GM13977 (cell line): ENCODE results near the gene CEP41.

ENCODE experiments used
- DNase-seq: peaks from one replicate; pipeline ENCODE4 v3.0.0; 2012; ENCODE audit warnings: low spot score
- in situ Hi-C: fragments of 300-500 bp; cut with MboI; formaldehyde crosslinking; loops from one replicate; pipeline ENCODE4 v1.12.0; 2022; ENCODE audit warnings: low sequenced_read_pairs, low pct_unique_long_range_greater_than_20kb, mixed read lengths, inconsistent platforms; ENCODE audit not compliant: unreplicated experiment
- TF ChIP-seq, protein P1 (sequence below): IDR thresholded peaks from 2 replicates; pipeline ENCODE4 v1.5.1; 2012; ENCODE audit warnings: mild to moderate bottlenecking, control low read depth; ENCODE audit not compliant: insufficient read depth; ENCODE audit errors: extremely low read depth, missing control alignments

The CEP41 gene

DNA sequence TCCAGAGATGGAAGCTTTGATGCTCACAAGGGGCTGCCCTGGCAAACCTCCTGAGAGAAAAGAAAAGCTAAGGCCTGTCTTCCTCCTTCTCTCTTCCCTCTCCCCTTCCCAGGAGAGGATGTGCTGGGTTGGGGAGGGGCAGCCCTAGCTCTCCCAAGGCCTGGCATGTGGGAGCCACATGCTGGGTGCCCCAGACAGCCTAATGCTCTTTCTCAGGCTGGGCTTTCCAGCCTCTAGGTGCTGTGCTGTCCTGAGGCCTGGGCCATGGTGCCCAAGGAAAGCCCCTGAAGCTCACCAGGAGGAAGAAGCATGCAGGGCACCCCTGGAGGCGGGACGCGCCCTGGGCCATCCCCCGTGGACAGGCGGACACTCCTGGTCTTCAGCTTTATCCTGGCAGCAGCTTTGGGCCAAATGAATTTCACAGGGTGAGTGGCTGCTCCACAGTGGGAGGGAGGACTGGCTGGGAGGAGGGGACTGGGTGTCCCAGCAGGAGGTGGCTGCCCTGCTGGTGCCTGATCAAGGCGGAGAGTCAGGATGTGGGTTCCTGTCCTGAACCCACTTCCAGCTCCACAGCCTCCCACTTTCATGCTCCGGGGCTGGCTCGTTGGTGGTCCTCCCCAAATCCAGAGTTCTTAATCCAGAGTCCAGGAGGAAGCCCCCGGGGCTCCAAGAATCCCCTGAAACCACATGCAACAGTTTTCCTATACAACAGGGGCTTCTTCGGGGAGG lies 94.5 kb downstream of the CEP41 start:
- TF ChIP-seq, protein P1, sequence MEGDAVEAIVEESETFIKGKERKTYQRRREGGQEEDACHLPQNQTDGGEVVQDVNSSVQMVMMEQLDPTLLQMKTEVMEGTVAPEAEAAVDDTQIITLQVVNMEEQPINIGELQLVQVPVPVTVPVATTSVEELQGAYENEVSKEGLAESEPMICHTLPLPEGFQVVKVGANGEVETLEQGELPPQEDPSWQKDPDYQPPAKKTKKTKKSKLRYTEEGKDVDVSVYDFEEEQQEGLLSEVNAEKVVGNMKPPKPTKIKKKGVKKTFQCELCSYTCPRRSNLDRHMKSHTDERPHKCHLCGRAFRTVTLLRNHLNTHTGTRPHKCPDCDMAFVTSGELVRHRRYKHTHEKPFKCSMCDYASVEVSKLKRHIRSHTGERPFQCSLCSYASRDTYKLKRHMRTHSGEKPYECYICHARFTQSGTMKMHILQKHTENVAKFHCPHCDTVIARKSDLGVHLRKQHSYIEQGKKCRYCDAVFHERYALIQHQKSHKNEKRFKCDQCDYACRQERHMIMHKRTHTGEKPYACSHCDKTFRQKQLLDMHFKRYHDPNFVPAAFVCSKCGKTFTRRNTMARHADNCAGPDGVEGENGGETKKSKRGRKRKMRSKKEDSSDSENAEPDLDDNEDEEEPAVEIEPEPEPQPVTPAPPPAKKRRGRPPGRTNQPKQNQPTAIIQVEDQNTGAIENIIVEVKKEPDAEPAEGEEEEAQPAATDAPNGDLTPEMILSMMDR, result no peak
- in situ Hi-C loops, result no loop called here
- DNase-seq, result no peak

DNA sequence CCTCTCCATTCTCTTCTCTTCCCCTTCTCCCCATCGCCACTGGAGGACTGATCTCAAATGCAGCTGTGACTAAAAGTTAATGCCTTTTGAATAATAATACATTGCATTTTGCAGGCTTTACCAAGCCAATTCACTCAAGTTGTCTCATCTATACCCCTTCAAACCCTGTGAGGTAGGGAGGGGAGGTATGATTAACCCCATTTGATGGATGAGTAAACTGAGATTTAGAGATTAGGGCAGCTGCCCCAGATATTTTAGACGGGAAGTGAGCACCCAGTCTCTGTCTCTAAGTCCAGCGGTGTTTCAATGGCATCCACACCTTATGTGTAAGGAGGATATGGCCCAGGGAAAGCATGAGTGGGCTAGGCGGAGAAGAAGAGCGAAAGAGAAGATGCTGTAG lies 95.1 kb downstream of the CEP41 start:
- DNase-seq, result no peak
- TF ChIP-seq, protein P1, result no peak
- in situ Hi-C loops, result no loop called here

DNA sequence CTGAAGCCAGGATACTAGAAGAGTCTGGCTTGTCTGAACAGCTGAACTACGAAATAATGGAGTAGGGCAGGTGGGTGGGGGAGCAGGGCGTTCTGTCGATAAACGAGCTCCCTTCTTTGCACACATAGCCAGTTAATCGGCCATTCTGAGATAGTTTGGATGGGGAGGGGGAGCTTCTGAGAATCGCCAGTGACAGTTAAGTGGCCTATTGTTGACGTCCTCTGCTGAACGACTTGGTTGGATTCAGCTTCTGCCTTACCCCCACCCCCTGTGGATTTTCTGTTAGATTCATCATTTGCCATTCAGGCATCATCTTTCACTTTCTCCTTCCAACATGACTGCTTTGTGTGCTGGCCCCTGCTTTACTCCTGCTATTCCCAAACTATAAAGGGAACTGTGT lies 95.7 kb downstream of the CEP41 start:
- TF ChIP-seq, protein P1, result no peak
- in situ Hi-C loops, result no loop called here
- DNase-seq, result no peak

DNA sequence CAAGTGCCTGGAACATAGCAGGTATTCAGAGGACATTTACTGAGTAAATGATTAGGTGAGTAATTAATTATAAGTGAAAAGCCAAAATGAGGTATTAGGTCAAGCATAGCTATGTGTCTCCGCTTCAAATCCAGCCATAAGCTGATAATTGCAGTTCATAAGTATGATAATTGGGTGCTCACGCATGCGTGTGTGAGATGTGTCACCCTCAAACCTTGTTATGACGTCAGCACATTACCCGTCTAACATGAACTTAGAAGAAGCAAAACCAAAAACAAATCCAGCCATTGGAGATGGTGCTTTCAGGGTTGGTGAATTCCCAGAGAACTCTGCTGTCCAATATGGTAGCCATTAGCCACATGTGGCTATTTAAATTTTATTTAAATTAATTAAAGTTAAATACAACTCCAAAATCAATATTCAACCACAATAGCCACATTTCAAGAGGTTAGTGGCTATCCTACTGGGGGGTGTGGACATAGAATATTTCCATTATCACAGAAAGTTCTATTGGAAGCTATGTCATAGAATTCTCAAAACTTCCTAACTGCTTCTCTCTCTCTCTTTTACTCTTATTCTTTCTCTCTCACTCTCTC lies 96.4 kb downstream of the CEP41 start, which contains the start of gene CPA5:
Gene CPA5 (plus strand): TSS at position 546 of the 596 bp plus-strand sequence. CDS start 1,670 bp downstream, outside the sequence.
- in situ Hi-C loops, result no loop called here
- DNase-seq, result no peak
- TF ChIP-seq, protein P1, result no peak
